T-helper 1 cell treated with Interleukin-12 subunit alpha and Interleukin-12 subunit beta and Interleukin-4 antibody, amounts not matched to agents 30 μg/mL and 1 μg/mL, for 36 hours (primary cell): ENCODE data around the gene RNF126.
"Not testable (repeated sequence)": the region's sequence is repeated elsewhere in the genome, so short reads cannot be mapped to it uniquely, and the experiment has no call there.

ENCODE experiments used
- H3K27ac Mint-ChIP-seq: one replicate; pipeline ENCODE4 v1.8.0; 2021; ENCODE audit warnings: mild to moderate bottlenecking, mixed read lengths
- H3K27me3 Mint-ChIP-seq: one replicate; pipeline ENCODE4 v1.8.0; 2021; ENCODE audit warnings: low read depth, mixed read lengths
- H3K36me3 Mint-ChIP-seq: one replicate; pipeline ENCODE4 v1.8.0; 2021; ENCODE audit warnings: low read depth, mixed read lengths
- H3K4me1 Mint-ChIP-seq: one replicate; pipeline ENCODE4 v1.8.0; 2021; ENCODE audit warnings: low read depth, mixed read lengths
- H3K4me3 Mint-ChIP-seq: one replicate; pipeline ENCODE4 v1.8.0; 2021; ENCODE audit warnings: mild to moderate bottlenecking, moderate library complexity, mixed read lengths
- H3K9me3 Mint-ChIP-seq: one replicate; pipeline ENCODE4 v1.8.0; 2021; ENCODE audit warnings: mixed read lengths

Gene RNF126

DNA sequence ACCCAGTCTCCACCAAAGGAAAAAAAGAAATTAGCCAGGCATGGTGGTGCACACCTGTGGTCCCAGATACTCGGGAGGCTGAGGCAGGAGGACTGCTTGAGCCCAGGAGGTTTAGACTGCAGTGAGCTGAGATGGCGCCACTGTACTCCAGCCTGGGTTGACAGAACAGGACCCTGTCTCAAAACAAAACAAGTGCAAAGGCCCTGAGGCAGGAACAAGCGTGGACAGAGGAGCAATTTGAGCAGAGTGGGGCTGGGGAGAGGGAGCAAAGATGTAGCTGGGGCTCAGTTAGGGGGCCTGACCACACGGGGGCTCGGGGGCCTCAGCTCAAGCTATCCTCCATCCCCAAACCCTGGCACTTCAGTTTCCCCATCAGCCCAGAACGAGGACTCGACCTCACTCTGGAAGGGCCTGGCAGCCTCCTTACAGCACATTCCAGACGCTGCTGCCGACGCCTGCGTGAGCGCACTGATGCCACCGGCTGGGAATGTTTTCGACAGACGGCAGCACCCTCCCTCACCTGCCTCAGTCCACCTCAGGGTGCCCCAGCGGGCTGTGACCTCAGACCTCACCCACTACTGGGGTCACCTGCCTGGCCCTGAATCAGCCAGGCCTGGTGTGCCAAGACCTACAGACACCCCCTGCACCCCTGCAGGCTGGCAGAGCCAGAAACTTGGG is 27.9 kb downstream of the RNF126 start:
- peaks cover 4% of the 10 kb centered on the region for H3K27me3 Mint-ChIP-seq
- H3K4me1 Mint-ChIP-seq, result peaks cover 11% of the 10 kb centered on the region
- H3K9me3 Mint-ChIP-seq, result no peaks in the 10 kb centered on the region
- no peak overlapping the region for H3K4me3 Mint-ChIP-seq
- H3K27ac Mint-ChIP-seq, result no peak overlapping the region
- H3K36me3 Mint-ChIP-seq, result peaks cover 2% of the 10 kb centered on the region

DNA sequence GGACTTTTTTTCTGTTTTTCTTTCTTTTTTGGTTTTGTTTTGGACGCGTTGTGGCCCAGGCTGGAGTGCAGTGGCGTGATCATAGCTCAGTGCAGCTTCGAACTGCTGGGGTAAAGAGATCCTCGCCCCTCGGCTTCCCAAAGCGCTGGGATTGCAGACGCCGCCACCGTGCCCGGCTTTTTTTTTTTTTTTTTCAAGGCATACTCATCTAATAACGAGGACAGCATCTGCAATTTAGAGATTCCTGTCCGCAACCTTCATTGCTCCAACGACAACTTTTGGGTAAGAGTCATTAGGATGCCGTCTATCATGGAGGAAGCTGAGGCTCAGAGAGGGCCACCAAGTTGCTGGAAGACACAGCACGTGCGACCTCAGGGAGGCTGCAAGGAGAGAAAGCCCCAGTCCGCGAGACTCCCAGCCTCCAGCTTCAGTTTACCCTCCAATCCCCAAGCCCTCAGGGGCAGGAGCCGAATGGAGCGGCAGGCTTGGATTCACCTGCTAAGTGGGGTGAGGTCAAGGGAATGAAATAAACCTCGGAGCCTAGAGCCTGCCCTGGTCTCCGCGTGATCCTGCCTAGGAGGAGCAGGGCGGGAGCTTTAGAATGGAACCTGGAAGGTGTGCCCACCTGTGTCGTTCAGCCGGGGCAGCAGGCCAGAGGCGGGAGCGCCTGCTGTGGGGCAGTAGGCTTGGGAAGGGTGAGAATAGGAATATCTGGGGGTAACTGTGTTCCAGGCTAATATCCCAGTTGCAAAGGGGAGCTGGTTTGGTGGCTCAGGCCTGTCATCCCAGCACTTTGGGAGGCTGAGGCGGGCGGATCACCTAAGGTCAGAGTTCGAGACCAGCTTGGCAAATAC is 29.0 kb downstream of the RNF126 start:
- H3K4me3 Mint-ChIP-seq, result peak overlapping the region; percentile 96
- no peaks in the 10 kb centered on the region for H3K9me3 Mint-ChIP-seq
- H3K36me3 Mint-ChIP-seq, result peaks cover 7% of the 10 kb centered on the region
- peaks cover 4% of the 10 kb centered on the region for H3K27me3 Mint-ChIP-seq
- peaks cover 8% of the 10 kb centered on the region for H3K4me1 Mint-ChIP-seq
- H3K27ac Mint-ChIP-seq, result peak overlapping the region; percentile 97

DNA sequence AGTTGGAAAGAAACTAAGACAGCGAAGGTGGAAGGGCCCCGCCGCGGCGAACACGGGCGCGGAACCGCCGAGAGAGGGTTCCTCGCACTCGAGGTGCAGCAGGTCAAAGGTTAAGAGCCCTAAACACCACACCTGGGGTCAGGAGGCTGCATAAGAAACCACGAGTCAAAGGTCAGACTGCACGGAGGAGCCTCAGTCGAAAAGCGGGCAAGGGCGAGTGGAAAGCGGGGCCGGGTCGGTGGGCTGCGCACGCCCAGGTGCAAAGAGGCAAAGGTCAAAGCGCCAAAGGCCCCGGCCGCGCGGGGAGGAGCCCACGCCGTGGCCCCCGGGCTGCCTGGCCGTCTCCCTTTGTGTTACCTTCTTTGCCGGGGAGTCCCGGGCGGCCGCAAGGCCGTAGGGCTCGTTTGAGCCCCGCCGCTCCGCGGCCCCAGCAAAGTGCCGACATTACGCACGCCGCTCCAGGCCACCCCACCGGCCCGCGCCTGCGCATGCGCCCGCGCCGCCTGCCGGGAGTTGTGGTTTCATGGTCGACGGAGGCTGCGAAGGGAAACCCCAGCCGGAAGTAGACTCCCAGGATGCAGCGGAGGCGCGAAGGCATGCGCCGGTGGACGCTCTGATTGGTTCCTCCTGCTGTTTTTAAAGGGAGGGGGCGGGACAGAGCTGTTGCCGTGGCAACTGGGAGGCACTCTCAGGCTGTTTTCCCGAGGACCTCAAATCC is 29.8 kb downstream of the RNF126 start, which contains the start of gene POLRMT:
Gene POLRMT (minus strand): TSS at position 470 of the 718 bp plus-strand sequence. CDS start 25 bp downstream, at position 445.
- Mint-ChIP-seq H3K36me3 (peaks cover 11% of the 10 kb centered on the region), H3K4me3 (peak within 1 kb of the TSS; percentile 96), H3K27ac (peak within 1 kb of the TSS; percentile 97), H3K4me1 (peaks cover 8% of the 10 kb centered on the region), H3K9me3 (no peaks in the 10 kb centered on the region), H3K27me3 (peaks cover 4% of the 10 kb centered on the region)

DNA sequence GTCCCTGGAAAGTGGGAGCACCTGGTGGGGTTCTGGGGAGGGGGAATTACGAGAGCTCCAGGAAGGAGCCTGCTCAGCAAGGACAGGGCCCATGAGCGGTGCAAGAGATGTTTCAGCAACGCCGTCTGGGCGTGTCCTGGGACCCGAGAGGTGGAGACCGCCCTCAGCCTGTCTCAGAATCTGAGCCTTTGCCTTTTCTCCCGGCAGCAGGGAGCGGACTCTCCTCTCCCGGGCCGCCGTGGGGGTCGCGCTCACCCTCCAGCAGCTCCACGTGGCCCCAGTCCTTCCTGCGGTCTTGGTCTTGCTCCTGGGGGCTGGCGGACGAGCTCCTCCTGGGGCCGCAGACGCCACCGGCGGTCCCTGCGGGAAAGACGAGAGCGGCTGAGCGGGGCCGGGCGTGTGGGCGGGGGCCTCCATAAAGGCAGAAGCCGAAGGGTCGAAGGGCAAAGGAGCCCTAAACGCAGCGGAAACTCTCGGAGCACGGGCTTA is 30.4 kb downstream of the RNF126 start:
- Mint-ChIP-seq H3K4me1 (peaks cover 8% of the 10 kb centered on the region), H3K27me3 (peaks cover 4% of the 10 kb centered on the region), H3K27ac (peak overlapping the region; percentile 97), H3K4me3 (peak overlapping the region; percentile 96), H3K9me3 (no peaks in the 10 kb centered on the region), H3K36me3 (peaks cover 11% of the 10 kb centered on the region)

DNA sequence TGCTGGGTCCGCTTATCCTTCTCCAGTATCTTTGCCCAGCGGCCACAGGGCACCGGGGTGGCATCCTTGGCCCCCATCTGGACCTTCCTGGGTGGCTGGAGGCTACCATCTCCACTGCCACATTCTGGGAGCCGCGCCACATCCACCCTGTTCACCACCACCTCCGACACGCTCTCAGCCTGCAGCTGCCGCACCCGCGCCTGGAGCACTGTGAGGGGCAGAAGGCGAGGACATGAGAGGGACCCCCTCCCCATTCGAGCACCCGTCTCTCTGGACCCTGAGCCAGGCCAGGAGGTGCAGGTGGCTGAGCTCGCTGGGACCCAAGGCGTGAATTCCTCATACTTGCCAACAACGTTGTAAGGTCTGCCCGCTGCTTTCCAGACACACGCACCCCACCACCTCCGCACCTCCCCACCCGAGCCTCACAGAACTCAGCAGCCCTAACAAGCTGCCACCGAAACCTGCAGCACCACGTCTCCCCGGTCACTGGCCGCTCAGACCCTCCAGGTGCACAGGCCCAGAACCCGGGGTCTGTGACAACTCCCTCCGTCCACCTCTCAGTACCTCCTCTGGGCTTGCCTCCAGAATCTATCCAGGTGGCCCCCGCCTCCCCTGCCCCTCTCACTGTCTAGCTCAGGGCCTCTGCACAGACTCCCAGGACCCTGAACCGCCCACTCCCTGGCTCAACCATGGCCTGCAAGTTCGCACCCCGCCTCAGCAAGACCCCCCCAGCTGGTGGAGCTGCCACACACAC is 32.9 kb downstream of the RNF126 start:
- no peaks in the 10 kb centered on the region for H3K27me3 Mint-ChIP-seq
- peaks cover 11% of the 10 kb centered on the region for H3K4me1 Mint-ChIP-seq
- H3K4me3 Mint-ChIP-seq, result no peak overlapping the region
- no peak overlapping the region for H3K27ac Mint-ChIP-seq
- no peaks in the 10 kb centered on the region for H3K9me3 Mint-ChIP-seq
- peaks cover 17% of the 10 kb centered on the region for H3K36me3 Mint-ChIP-seq

DNA sequence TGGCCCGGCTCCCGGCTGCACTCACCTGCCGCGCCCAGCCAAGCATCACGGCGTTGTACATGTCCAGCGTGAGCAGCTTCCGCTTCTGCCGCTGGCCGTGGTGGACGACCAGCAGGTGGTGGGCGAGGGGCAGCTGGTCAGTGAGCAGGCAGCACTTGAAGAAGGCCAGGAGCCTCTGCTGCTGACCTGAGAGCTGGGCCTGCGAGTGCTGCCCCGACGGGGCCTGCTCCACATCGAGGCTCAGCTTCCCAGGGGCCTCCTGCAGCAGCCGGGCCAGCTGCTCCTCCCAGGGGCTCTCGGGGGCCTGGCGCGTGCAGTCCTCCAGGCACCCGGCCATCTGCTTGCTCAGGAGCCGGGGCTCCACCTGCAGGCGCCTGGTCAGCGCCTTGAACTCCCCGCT is 33.5 kb downstream of the RNF126 start:
- not testable (repeated sequence) for H3K27me3 Mint-ChIP-seq, H3K27ac Mint-ChIP-seq, H3K9me3 Mint-ChIP-seq, H3K4me3 Mint-ChIP-seq
- H3K36me3 Mint-ChIP-seq, result peaks cover 17% of the 10 kb centered on the region
- peaks cover 11% of the 10 kb centered on the region for H3K4me1 Mint-ChIP-seq

DNA sequence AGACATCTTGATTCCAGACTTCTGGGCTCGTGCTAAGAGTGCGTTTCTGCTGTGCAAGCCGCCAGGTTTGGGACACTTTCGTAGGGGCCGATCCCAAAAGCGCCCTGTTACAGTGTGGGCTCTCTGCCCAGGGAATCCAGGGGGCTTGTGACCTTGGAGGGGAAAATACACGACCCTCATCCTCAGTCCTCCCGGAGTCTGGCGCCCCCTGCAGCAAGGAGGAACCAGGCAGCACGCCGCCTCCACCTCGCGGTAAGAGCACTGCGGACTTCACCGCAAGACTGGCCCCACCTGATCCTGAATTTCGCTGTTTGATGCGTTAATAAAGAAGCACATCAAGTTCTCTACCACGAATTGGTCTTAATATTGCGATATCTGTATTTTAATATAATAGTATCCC is 34.8 kb downstream of the RNF126 start:
- peaks cover 17% of the 10 kb centered on the region for H3K36me3 Mint-ChIP-seq

DNA sequence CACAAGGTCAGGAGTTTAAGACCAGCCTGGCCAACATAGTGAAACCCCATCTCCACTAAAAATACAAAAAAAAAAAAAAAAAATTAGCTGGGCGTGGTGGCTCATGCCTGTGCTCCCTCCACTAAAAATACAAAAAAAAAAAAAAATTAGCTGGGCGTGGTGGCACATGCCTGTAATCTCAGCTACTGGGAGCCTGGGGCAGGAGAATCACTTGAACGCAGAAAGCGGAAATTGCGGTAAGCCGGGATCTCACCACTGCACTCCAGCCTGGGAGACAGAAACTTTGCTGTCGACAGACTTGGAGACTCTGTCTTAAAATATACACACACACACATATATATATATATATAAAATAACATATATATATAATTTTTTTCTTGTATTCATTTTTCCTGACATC is 36.4 kb downstream of the RNF126 start:
- not testable (repeated sequence) for H3K4me1 Mint-ChIP-seq, H3K9me3 Mint-ChIP-seq, H3K4me3 Mint-ChIP-seq, H3K27ac Mint-ChIP-seq, H3K27me3 Mint-ChIP-seq
- peaks cover 17% of the 10 kb centered on the region for H3K36me3 Mint-ChIP-seq

More for the DNA sequence above, 34.8 kb downstream of the RNF126 start:
- Mint-ChIP-seq H3K4me3 (no peak overlapping the region), H3K9me3 (no peaks in the 10 kb centered on the region), H3K27ac (no peak overlapping the region), H3K4me1 (peaks cover 7% of the 10 kb centered on the region), H3K27me3 (no peaks in the 10 kb centered on the region)

DNA sequence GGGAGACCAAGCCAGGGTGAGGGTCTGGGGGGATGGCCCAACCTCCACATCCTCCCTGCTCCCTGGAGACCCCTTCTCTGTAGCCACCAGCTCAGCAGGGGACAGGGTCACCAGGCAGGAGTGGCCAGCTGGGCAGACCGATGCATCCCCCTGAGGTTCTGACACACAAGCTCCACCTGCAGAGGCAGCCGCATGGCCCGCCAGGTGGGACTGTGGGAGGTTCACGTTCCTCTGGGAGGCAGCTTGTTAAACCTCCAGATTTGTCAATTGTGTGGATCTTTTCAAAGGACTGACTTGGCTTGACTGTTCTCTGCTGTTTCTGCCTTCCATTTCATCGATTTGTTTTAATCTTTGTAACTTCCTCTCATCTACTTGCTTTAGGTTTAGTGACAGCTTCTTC is 37.8 kb downstream of the RNF126 start:
- Mint-ChIP-seq H3K36me3 (peaks cover 15% of the 10 kb centered on the region), H3K4me1 (peaks cover 2% of the 10 kb centered on the region), H3K4me3 (no peak overlapping the region), H3K9me3 (no peaks in the 10 kb centered on the region), H3K27ac (no peak overlapping the region), H3K27me3 (no peaks in the 10 kb centered on the region)

DNA sequence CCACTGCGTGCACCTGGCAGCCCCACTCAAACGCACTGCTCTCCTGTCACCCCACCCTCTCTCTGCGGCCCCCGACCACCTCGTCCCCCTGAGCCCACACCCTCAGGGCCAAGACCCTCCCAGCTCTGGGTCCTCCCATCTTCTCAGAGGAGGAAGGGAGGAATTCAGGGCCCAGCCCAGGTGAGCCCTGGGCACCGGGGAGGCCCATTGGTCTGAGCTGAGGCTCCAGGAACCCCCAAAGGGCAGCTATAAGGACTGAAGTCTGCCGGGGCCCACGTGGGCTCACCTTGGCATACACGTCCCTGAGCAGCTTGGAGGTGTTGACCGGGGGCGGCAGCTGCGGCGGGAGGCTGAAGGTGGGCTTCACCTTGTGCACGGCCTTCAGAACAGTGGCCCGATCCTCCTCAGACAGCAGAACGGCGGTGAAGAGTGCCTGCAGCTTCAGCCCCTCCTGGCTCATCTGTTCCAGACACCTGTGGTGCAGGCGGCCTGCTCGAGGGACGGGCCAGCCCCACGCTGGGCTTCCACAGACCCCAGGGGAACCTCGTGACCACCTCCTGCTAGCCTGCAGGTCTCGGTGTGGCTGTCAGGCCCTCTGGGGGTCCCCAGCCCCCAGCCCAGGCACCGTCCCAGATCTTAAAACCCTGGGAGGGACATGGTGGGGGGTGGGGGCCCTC is 38.4 kb downstream of the RNF126 start:
- no peak overlapping the region for H3K27ac Mint-ChIP-seq
- H3K4me1 Mint-ChIP-seq, result peaks cover 2% of the 10 kb centered on the region
- H3K36me3 Mint-ChIP-seq, result peaks cover 11% of the 10 kb centered on the region

DNA sequence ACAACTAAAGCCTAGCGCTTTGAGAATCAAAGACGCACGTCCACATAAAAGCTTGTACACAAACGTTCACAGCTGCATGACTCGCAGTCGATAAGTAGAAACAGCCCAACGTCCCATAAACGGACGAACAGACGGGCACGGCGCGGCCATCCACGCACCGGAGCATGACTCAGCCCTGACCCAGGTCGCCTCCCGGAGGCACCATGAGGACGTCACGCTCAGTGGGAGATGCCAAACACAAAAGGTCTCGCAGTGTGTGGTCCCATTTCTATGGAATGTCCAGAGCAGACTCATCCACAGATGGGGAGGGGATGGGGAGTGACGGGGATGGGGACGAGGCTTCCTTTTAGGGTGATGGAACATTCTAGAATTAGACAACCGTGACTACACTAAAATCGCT is 39.0 kb downstream of the RNF126 start:
- Mint-ChIP-seq H3K4me1 (peaks cover 2% of the 10 kb centered on the region), H3K4me3 (no peak overlapping the region), H3K27me3 (no peaks in the 10 kb centered on the region), H3K27ac (no peak overlapping the region), H3K36me3 (peaks cover 10% of the 10 kb centered on the region), H3K9me3 (no peaks in the 10 kb centered on the region)

More for the DNA sequence above, 38.4 kb downstream of the RNF126 start:
- Mint-ChIP-seq H3K9me3 (no peaks in the 10 kb centered on the region), H3K4me3 (no peak overlapping the region), H3K27me3 (no peaks in the 10 kb centered on the region)

DNA sequence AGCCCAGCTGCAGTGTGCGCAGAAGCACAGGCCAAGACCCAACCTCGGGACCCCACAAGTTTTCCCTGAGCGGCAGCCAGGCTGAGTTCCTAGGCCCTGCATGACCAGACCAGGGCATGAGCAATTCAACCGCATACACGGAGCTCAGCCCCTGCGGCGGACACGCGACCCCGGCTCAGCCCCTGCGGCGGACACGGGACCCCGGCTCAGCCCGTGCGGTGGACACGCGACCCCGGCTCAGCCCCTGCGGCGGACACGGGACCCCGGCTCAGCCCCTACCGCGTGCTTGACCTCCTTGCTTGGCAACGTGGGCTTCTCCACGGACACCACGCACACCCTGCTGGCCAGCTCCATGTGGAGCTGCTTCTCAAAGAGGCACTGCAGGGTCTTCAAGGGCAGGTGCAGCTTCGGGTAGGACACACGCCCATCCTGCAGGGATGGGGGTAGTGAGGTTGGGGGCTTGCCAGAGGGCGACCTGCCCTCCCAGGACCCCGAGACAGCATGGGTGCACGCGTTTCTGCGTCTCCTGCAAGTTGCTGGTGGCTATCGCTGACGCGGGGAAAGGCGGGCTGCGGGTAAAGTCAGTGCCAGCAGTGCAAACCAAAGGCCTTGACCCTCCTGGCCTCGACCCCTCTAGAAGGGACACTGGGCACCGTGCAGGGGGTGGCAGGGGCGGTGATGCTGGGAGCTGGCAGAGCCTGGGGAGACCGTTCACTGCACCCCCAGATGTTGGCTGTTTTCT is 39.7 kb downstream of the RNF126 start:
- Mint-ChIP-seq H3K27ac (no peak overlapping the region), H3K27me3 (no peaks in the 10 kb centered on the region), H3K9me3 (no peaks in the 10 kb centered on the region), H3K36me3 (peaks cover 9% of the 10 kb centered on the region), H3K4me1 (peaks cover 2% of the 10 kb centered on the region), H3K4me3 (no peak overlapping the region)

DNA sequence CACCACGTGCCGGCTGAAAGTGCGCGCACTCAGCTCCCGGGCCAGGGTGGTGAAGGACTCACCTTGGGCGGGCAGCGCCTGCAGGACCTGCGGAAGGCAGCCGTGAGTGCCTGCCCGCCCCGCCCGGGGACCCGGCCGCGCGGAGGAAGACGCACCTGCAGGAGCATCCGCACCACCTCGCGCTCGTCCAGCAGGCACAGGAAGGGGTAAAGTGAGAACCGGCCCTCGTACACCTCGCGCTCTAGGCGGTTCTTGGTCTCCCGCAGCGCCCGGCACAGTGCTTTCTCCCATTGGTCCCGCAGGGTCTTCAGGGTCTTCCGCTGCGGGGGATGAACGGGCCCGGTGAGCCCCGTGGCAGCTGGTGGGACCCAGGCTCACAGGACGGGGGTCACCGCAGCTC is 40.3 kb downstream of the RNF126 start:
- Mint-ChIP-seq H3K4me1 (peaks cover 2% of the 10 kb centered on the region), H3K36me3 (peaks cover 9% of the 10 kb centered on the region), H3K27me3 (no peaks in the 10 kb centered on the region), H3K27ac (no peak overlapping the region), H3K9me3 (no peaks in the 10 kb centered on the region), H3K4me3 (no peak overlapping the region)
